MM.1S (cell line): ENCODE measurements around the gene LRG1.

Experiments
- EZH2 ChIP-seq: fragments of 300-600 bp; sonication (generic); optimal IDR thresholded peaks from 2 replicates; pipeline ENCODE3; 2017; ENCODE audit warnings: low read depth, mild to moderate bottlenecking, antibody characterized with exemption, low read length, mixed read lengths
- TF ChIP-seq, protein P1 (sequence below): fragments of 300-600 bp; sonication (generic); IDR thresholded peaks from 2 replicates; pipeline ENCODE4 v1.5.1; 2016; ENCODE audit warnings: antibody characterized with exemption, low read length, mixed read lengths

DNA sequence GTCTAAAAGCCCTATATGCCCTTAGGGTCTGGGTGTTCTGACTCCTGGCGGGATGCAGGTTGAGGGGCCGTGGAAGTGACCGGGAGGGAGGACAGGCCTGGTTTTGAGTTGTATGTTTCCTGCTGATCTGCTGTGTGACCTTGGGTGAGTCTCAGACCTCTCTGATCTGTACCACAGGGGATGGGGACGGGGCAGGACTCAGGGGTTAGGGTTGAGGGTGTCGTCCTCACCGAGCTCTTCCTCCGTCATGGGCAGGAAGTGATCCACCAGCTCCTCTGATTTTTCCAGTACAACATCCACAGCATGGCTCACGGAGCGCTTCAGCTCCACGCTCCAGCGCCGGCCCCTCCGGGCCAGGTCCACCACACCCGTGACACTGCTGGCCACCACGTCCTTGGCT lies 11.0 kb downstream of the LRG1 start:
- TF ChIP-seq, protein P1, sequence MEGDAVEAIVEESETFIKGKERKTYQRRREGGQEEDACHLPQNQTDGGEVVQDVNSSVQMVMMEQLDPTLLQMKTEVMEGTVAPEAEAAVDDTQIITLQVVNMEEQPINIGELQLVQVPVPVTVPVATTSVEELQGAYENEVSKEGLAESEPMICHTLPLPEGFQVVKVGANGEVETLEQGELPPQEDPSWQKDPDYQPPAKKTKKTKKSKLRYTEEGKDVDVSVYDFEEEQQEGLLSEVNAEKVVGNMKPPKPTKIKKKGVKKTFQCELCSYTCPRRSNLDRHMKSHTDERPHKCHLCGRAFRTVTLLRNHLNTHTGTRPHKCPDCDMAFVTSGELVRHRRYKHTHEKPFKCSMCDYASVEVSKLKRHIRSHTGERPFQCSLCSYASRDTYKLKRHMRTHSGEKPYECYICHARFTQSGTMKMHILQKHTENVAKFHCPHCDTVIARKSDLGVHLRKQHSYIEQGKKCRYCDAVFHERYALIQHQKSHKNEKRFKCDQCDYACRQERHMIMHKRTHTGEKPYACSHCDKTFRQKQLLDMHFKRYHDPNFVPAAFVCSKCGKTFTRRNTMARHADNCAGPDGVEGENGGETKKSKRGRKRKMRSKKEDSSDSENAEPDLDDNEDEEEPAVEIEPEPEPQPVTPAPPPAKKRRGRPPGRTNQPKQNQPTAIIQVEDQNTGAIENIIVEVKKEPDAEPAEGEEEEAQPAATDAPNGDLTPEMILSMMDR = no peak
- no peak for TF ChIP-seq EZH2
